HG03108 (cell line): ENCODE results near the gene POLG2.

Experiments used
- ATAC-seq: cut with Tn5 transposase; IDR thresholded peaks from one replicate; pipeline ENCODE4 v1.9.1; 2021; ENCODE audit warnings: moderate library complexity; ENCODE audit not compliant: unreplicated experiment

POLG2 gene

GRCh38 chr17:64496786-64497564 lies at the start of gene POLG2:
Gene POLG2, minus strand, starts transcription at chr17:64497054. Its CDS starts 86 bp downstream, at chr17:64496968.
- ATAC-seq = peak; percentile 73

GRCh38 chr17:64544742-64545141 lies 47.9 kb upstream of the POLG2 start:
- ATAC-seq = no peak

- no peak for ATAC-seq
These were observed 43.4 kb upstream of the POLG2 start for GRCh38 chr17:64540118-64540776.

GRCh38 chr17:64538508-64539130 lies 41.8 kb upstream of the POLG2 start:
- ATAC-seq = no peak

- ATAC-seq = no peak
These were observed 40.6 kb upstream of the POLG2 start for GRCh38 chr17:64537488-64537887.

- ATAC-seq = no peak
These were observed 40.1 kb upstream of the POLG2 start for GRCh38 chr17:64536913-64537312.

- ATAC-seq = no peak
These were observed 38.5 kb upstream of the POLG2 start for GRCh38 chr17:64535357-64535756.

- no peak for ATAC-seq
These were observed 37.3 kb upstream of the POLG2 start for GRCh38 chr17:64534187-64534586.

- ATAC-seq = no peak
These were observed 36.9 kb upstream of the POLG2 start for GRCh38 chr17:64533784-64534183.

- no peak for ATAC-seq
These were observed 35.6 kb upstream of the POLG2 start for GRCh38 chr17:64532409-64532808.

GRCh38 chr17:64531955-64532371 lies 35.1 kb upstream of the POLG2 start:
- no peak for ATAC-seq

- ATAC-seq = no peak
These were observed 32.4 kb upstream of the POLG2 start for GRCh38 chr17:64529221-64529620.

- ATAC-seq = no peak
These were observed 31.1 kb upstream of the POLG2 start for GRCh38 chr17:64527914-64528313.

GRCh38 chr17:64520359-64520758 lies 23.5 kb upstream of the POLG2 start:
- ATAC-seq = no peak

- ATAC-seq = no peak
These were observed 22.7 kb upstream of the POLG2 start for GRCh38 chr17:64519601-64520000.

- no peak for ATAC-seq
These were observed 19.0 kb upstream of the POLG2 start for GRCh38 chr17:64515829-64516228.

GRCh38 chr17:64515419-64515818 lies 18.6 kb upstream of the POLG2 start:
- no peak for ATAC-seq

- no peak for ATAC-seq
These were observed 12.3 kb upstream of the POLG2 start for GRCh38 chr17:64509179-64509578.

GRCh38 chr17:64508683-64509082 lies 11.8 kb upstream of the POLG2 start:
- ATAC-seq = no peak

- peak; percentile 17 for ATAC-seq
These were observed 10.5 kb upstream of the POLG2 start for GRCh38 chr17:64507413-64507782.

GRCh38 chr17:64506576-64507412 lies 9.9 kb upstream of the POLG2 start, which contains the start of gene CEP95:
Gene CEP95, plus strand, starts transcription at chr17:64506977. Its CDS starts 121 bp downstream, at chr17:64507098.
- ATAC-seq = peak; percentile 40
